HG03521 (cell line): ENCODE data around the gene ADCY3.

ENCODE experiments used
- ATAC-seq: cut with Tn5 transposase; IDR thresholded peaks from one replicate; pipeline ENCODE4 v1.9.1; 2021; ENCODE audit warnings: mild to moderate bottlenecking, moderate library complexity; ENCODE audit not compliant: unreplicated experiment

Gene ADCY3

DNA sequence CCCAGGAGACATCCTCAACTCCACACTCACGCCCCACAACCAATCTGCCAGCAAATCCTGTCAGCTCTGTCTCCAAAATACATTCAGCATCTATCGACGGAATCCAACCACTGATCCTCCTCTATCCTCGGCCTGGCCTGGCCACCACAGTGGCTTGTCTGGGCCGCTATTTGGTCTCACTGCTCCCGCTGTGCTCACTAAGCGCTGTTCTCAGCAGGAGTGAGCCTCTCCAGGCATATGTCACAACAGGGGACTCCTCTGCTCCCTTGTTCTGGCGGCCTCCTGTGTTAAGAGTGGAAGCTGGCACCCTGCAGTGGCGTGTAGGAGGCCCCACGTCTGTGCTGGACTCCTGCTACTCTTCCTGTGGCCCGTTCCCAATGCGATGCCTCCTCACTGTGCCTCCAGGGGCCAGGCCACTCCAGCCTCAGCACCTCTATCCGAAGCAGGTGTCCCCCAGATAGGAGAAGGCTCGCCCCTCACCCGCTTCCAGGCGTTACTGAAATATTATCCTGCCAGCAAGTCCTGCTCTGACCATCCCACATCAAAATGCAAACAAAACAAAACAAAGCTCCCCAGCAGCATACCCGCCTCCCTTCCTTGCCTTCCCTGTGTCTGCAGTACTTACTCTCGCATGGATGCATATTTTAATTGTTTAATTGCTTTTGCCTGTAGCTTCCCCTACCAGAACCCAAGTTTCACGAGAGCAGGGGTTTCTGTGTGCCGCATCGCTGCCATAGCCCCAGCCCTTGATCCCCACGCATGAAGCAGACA, 86.9 kb downstream of the ADCY3 start:
- ATAC-seq: no peak

DNA sequence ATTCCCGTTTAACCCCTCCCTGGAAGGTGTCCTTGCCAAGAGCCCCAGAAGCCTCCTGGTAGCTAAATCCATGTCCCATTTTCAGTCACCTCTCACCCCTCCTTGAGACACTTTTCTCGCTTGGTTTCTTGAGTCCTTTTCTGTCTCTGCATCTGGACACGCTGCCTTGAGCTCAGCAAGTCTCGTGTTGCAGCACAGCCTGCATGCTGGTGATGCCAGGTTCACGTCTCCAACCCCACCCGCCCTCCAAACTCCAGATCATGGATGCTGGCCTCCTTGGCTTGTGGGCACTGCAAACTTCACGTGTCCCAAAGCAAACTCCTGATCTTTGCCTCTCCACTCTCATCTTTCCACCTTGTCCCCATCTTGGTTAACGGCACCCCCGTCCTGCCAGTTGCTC, 87.5 kb downstream of the ADCY3 start:
- no peak for ATAC-seq

DNA sequence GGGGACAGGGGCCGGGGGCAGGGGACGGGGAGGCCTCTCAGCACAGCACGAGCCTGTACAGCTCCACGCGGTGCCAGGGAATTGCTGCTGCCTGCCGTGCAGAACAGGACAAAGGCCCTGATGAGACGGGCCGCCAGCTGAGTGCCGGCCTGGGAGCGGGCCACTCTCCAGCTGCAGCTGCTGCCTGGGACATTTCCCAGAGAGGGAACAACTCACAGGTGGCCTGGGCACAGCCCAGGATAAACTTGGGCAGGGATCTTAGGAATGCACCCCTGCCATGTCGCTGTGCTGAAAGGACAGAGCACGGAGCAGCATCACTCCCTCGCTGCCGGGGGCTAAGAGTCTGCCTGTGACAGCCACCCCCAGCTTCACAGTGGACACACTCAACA, 88.0 kb downstream of the ADCY3 start:
- ATAC-seq: no peak

GRCh38 chr2:24831221-24832072, 88.6 kb downstream of the ADCY3 start:
- ATAC-seq: no peak

DNA sequence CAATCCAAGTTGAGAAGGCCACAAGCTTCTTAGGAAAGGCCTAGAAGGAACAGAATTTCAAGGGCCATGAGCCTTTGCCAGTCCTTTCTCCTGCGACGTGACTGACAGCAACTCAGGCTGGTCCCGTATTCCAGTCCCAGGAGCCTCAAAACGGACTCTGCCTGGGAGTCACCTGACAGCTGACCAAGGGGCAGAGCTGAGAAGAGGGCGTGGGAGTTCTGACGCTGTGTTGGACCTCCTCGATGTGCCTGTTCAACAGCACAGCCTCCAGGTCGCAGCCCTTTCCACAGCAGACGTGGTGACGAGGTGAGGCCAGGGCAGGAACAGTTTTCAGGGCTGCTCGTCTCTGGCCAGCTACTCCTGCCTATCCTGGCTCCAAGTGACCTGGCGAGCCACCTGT, 89.3 kb downstream of the ADCY3 start:
- no peak for ATAC-seq

- ATAC-seq: no peak
Measured at GRCh38 chr2:24830351-24830750, 89.7 kb downstream of the ADCY3 start.

- no peak for ATAC-seq
Measured at GRCh38 chr2:24828238-24828996, 91.6 kb downstream of the ADCY3 start.

DNA sequence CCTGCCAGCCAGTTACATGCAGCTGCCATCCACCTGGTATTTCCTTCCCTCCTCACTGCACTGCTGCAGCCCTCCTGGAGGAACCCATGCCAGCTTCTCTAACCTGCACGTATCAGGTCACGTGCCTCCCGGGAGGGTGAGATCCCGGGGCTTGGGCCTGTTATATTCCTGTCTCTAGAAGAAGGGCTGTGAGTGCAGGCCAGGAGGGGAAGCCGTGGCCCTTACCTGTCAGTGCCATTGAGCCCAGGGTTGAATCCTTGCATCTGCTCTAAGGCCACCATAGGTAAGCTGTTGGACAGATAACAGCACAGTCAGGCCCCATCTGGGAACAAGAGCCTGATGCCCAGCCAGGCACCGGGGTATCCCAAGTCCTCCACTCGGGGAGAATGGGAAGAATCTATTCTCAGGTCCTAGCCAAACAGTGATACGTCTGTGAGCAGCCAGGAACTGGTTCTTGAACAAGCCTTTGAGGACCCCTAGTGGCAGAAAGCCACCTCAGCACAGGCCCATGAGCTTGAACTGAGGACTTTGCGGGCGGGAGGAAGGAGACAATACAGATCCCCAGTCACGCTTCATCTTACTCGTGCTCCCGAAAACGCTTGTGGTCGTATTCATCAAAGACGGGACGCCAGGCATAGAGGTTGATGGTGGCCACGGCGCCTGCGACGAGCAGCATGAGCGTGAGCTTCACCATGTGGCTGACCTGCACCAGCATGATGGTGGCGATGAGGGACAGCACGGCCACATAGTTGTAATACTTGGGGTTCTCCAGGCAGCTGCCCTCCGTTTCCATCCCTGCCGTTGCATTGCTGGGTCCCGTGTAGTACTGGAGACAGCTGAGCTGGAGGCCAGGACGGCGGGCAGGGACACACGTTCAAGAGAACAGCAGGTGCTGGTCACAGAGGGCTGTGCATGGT, 92.5 kb downstream of the ADCY3 start:
- ATAC-seq: no peak

- no peak for ATAC-seq
Measured at GRCh38 chr2:24826773-24827145, 93.3 kb downstream of the ADCY3 start.

- no peak for ATAC-seq
Measured at GRCh38 chr2:24825883-24826772, 93.9 kb downstream of the ADCY3 start.

- no peak for ATAC-seq
Measured at GRCh38 chr2:24824966-24825882, 94.8 kb downstream of the ADCY3 start.

GRCh38 chr2:24824071-24824588, 95.9 kb downstream of the ADCY3 start:
- ATAC-seq: no peak

- ATAC-seq: no peak
Measured at GRCh38 chr2:24822049-24822706, 97.9 kb downstream of the ADCY3 start.

GRCh38 chr2:24821433-24821891, 98.6 kb downstream of the ADCY3 start:
- ATAC-seq: no peak

- no peak for ATAC-seq
Measured at GRCh38 chr2:24820598-24821432, 99.2 kb downstream of the ADCY3 start.

DNA sequence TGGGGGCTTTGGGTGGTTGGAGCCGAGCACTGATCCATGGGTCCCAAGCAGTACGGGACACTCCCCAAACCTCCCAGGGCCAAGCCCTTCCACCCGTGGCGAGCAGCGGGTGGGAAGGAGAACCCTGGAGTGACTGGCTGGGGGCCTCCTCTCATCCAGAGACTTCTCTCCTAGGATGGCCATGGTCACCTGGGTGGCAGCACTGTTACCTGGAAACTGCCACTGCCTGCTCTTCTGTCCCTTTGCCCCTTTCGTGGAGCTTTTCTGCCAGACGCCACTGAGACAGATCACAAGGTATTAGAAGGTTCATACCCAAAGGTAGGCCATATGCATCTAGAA, 99.9 kb downstream of the ADCY3 start:
- ATAC-seq: no peak
